Glomerular visceral epithelial cell (primary cell): Measurements from ENCODE around the gene LRRC28.

Experiments
- DNase-seq: peaks from one replicate; pipeline ENCODE4 v3.0.0-alpha.2; 2016; ENCODE audit errors: extremely low spot score

The LRRC28 gene

GRCh38 chr15:99305761-99306505, 54.7 kb downstream of the LRRC28 start:
- DNase-seq: peak; percentile 83

DNA sequence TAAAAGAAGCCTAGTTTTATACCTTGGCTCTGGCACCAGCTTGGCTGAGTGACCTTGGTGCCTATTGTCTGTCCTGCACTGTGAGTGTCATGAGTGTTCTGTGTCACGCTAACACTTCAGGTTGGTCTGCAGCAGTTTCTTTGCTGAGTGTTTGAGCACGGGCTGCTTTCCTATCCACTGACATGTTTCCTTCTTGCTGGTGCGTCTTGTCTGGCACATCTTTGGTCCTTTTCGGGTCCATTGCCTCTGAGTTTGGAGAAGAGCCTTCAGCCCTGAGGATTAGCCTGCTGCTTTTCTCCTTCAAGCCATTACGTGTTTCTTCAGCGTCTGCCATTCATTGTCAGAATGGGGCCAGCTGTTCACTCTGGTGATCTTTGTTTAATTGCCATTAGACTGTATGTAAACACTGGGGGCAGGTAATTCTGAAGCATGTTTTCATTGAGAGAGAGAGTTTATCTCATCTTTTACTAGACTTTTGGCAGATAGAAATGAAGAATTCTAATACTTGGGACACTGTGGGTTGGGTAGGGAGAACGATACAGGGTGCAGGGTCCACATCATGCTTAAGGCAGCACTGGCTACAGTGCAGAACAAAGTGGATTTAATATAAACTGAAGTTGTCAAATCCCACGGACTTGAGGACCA, 55.5 kb downstream of the LRRC28 start:
- peak; percentile 20 for DNase-seq

- DNase-seq: no peak
These were observed 56.5 kb downstream of the LRRC28 start for GRCh38 chr15:99307735-99308134.

GRCh38 chr15:99310745-99311144, 59.5 kb downstream of the LRRC28 start:
- no peak for DNase-seq

DNA sequence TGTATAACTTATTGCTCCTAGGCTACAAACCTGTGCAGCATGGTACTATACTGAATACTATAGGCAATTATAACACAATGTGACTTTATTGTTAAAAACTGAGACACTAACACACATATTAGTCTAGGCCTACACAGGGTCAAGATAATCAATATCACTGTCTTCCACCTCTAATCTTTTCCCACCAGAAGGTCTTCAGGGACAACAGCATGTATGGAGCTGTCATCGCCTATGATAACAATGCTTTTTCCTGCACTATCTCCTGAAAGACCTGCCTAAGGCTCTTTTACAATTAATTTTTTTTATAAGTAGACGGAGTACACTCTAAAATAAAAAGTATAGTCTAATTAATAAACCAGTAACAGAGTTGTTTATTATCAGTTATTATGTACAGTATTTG, 60.9 kb downstream of the LRRC28 start:
- no peak for DNase-seq

DNA sequence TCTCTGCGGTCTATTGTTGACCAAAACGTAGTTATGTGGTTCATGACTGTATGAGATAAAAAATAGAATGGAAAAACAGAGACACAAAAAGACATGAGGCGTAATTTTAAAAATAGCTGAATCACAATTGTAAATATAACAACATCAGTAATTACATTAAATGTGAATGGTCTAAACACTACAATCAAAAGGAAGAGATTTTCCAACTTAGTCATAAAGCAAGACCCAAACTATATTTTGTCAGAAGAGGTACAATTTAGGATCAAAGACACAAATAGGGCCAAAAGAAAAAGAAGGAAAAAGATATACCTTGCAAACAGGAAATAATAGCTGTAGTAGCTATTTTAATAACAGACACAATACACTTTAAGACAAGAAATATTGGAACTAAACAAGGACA, 61.5 kb downstream of the LRRC28 start:
- no peak for DNase-seq

GRCh38 chr15:99315636-99316035, 64.4 kb downstream of the LRRC28 start:
- DNase-seq: peak; percentile 30

GRCh38 chr15:99320374-99321215, 69.3 kb downstream of the LRRC28 start:
- no peak for DNase-seq

- no peak for DNase-seq
These were observed 70.2 kb downstream of the LRRC28 start for GRCh38 chr15:99321468-99321867.

DNA sequence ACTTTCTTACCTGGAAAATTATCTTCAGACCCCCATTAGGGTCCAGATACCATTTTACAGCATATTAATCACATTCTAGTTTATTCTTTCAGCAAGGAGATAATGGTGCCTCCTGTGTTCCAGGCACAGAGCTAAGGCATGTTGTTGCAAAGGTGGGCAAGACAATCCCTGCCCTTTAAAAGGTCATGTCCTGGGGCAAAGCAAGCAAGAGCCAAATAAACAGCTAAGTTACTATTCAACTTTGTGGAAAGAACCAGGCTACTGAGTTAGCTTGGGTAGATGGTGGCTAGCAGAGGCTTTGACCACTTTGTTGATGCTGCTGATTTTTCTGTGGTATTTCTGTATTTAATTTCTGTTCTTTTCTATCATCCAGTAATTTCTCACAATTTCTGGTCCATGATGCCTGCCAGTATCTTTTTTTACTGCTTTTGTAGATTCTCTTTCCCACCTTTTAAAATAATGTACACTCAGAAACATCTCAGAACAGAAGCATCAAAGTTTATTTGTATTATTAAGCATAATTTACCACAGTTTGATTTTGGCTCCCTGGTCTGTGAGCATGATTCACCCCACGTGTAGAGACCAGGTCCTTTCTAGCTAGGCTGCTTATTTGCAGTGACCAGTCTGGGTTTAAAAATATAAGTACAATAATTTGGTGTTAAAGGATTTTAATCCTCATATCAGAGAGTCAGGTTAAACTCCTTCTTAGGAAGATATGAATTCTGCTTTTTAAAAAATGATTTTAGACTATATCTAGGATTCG, 71.5 kb downstream of the LRRC28 start:
- DNase-seq: no peak

GRCh38 chr15:99324082-99324620, 72.9 kb downstream of the LRRC28 start:
- peak; percentile 91 for DNase-seq

- no peak for DNase-seq
These were observed 73.4 kb downstream of the LRRC28 start for GRCh38 chr15:99324700-99325099.

- DNase-seq: peak; percentile 38
These were observed 75.0 kb downstream of the LRRC28 start for GRCh38 chr15:99326235-99326634.

DNA sequence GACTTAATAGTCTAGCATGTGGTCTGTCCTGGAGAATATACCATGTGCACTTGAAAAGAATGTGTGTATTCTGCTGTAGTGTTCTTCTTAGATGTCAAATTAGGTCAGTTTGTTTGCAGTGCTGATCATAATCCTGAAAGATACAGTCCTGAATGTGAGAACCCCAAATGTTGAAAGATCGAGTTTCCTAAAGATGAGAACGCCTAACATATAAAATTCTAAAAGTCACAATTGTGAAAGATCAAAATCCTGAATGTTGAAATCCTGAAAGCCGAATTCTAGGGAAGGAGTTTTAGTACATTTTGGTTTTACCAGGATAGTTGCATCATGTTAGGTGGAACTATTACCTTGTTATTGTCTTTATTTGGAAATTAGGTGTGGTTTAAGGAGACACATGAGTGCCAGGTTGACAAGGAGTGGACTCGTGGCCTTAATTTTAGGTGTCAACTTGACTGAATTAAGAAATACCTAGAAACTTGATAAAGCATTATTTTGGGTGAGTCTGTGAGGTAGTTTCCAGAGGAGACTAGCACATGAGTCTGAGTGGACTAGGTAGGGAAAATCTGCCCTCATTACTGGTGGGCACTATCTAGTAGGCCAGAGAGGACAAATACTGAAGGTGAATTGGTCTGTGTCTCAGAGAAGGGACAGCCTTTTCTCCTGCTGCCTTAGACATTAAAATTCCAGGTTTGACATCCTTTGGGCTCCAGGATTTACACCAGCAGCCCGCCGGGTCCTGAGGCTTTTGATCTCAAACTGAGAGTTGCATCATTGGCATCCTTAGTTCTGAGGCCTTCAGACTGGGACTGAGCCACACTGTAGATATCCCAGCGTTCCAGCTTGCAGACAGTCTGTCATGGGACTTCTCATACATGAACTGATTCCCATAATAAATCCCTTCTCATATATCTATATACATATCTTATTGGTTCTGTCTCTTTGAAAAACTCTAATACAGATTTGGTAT, 77.1 kb downstream of the LRRC28 start:
- DNase-seq: no peak

- no peak for DNase-seq
These were observed 80.1 kb downstream of the LRRC28 start for GRCh38 chr15:99331381-99331780.

- DNase-seq: no peak
These were observed 82.1 kb downstream of the LRRC28 start for GRCh38 chr15:99333413-99333812.

DNA sequence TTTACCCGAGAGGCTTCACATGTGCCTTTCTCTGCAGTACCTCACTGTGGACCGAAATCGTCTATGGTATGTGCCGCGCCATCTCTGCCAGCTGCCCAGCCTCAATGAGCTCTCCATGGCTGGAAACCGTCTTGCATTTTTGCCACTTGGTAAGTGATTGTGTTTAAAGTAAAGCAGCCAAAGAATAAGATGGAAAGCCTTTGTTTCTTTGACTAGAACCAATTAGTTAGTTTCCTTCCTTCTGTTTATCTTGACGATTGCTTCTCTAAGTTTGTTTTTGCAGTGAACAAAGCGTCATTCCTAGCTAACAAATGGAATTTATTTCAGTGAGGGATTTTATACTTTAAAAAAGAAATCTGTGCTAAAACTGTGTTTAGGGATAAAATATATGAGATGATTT, 82.7 kb downstream of the LRRC28 start:
- no peak for DNase-seq

GRCh38 chr15:99335508-99335907, 84.2 kb downstream of the LRRC28 start:
- no peak for DNase-seq

DNA sequence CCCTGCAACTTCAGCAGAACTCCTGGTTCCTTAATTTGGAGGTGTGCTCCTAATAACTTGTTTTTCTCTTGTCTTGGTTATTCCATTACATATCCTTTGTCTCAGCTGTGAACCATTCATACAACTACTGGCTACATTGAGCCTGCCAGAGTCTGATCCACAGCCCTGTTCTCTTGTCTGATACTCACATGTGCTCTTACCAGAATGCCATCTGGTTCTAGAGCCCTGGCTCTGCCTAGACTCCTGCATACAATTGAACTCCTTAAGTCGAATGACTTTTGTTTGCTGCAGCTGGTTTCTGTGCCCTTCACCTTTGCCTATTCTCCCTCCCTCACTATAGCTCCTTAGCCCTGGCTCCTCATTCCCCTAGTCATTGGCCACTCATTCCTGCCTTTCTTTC, 85.5 kb downstream of the LRRC28 start:
- no peak for DNase-seq

GRCh38 chr15:99340347-99340746, 89.1 kb downstream of the LRRC28 start:
- DNase-seq: no peak
